Keratinocyte (primary cell): ENCODE data around the gene ZNF619.

Source experiments
- CTCF ChIP-seq, 3 experiments: IDR thresholded peaks in 1 of 3; conservative IDR thresholded peaks in 1 of 3; optimal IDR thresholded peaks in 1 of 3; 2 replicates in 2 of 3; 3 replicates in 1 of 3; pipeline versions ENCODE3 to v1.5.1; 2011; ENCODE audit warnings: low read length in 3 of 3, mild to moderate bottlenecking in 3 of 3, moderate library complexity in 2 of 3, control low read depth in 1 of 3, inconsistent platforms in 1 of 3; ENCODE audit not compliant: insufficient read depth in 2 of 3; ENCODE audit errors: extremely low read depth in 1 of 3
- EZH2 ChIP-seq: IDR thresholded peaks from one replicate; pipeline ENCODE4 v1.6.1; 2012; ENCODE audit warnings: inconsistent platforms, mild to moderate bottlenecking, low read length, moderate library complexity

GRCh38 chr3:40487172-40487571, 10.2 kb downstream of the ZNF619 start:
- TF ChIP-seq CTCF (optimal IDR thresholded peaks at IDR 0.05 in 1 of 3, IDR thresholded peaks at IDR 0.05 in 1 of 3, conservative IDR thresholded peaks at IDR 0.05 in 1 of 3; ENCODE audit: extremely low read depth in 1 of 3, insufficient read depth in 2 of 3, low read length in 3 of 3) (no peak), EZH2 (no peak)
